GM21390 (cell line): Measurements from ENCODE around the gene MICU2.

Experiments
- ATAC-seq: cut with Tn5 transposase; IDR thresholded peaks from one replicate; pipeline ENCODE4 v1.9.1; 2021; ENCODE audit not compliant: unreplicated experiment

Gene MICU2

DNA sequence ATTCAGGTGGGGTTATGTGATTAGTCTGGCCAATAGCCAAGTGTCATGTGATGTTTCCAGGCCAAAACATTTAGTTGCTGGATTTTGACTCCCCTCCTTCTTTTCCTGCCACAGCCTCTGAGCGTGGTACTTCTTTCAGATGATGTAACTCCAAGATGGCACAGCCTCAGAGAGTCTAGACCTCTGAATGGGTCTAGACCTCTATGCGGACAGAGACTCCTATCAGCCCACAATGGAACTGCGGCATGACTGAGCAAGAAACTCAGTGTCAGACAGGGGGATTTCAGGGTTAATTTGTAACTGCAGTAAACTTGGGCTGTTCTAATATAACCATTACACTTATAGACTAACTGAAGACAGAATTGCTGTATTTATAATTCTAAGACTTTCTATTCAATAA is 102.3 kb downstream of the MICU2 start:
- no peak for ATAC-seq

DNA sequence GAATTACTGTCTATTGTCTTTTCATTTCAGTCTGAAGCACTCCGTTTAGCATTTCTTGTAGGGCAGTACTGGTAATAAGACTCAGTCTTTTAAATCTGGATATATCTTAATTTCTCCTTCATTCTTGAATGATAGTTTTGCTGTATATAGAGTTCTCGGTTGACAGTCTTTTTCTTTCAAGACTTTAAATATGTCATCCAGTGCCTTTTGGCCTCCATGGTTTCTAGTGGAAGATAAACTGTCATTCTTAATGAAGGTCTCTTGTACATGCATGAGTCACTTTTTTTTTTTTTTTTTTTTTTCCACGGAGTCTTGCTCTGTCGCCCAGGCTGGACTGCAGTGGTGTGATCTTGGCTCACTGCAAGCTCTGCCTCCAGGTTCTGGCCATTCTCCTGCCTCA is 117.6 kb downstream of the MICU2 start:
- no peak for ATAC-seq

DNA sequence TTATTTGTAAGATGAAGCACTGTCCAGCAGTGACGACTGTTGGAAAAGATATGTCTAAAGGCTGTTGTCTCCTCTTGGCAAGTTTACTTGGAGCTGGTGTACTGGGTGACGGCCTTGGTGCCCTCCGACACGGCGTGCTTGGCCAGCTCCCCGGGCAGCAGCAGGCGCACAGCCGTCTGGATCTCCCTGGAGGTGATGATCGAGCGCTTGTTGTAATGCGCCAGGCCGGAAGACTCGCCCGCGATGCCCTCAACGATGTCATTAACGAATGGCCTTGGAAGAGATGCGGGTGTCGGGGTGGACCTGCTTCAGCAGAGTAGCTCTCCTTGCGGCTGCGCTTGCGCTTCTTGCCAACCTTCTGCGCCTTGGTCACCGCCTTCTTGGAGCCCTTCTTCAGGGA is 120.2 kb downstream of the MICU2 start:
- ATAC-seq = no peak

DNA sequence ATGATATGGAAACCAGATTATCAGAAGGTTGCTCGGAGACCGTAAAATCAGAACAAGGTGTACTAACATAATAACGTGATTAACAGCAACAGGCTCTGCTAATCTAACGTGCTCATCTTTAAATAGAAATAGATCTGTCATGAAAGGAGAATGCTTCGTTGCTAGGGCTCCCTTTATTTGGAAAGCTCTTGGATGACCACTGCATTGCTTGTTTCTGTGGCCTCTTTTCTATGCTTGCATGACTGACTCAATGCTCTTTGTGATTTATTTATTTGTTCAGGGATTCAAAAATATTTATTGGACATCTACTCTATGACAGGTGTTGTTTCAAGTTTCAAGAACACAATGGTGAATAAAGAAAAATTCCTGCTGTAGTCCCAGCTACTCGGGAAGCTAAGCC is 122.6 kb downstream of the MICU2 start:
- no peak for ATAC-seq

DNA sequence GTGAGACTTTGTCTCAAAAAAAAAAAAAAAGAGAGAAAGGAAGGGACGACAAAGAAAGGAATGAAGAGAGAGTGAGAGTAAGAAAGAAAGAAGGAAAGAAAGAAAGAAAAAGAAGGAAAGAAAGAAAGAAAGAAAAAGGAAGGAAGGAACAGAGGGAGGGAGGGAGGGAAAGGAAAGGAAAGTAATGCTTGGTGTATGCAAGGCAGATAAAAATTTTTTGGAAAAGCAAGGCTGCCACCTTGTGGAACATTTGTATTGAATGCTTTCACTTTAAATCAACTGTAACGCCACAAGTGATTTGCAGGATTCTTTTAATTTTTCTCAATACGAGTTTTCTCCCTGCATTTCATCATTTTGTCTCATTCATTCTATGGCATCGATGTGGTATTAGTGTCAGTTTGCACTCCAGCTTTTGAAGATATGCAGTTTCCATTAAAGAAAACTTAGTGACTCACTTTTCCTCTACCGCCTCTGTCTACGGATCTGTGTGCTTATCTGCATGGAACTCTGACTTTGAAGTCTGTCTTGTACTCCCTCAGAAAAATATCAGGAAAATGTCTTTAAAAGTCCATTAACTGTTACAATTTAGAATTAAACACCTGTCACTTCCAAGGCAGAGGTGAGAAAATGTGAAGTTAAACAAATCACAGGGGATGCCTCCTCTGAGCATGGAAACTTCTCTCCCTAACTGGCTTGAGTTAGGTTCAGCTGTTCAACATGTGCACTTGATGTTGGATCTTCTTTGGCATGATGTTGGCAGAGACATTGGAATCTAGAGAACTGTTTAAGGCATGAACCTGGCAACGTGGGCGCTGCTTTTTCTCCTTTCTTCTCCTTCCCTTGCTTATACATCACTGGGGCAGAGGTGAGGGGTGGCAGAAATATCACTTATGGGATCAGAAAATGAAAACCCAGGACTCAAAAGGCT is 124.8 kb downstream of the MICU2 start:
- no peak for ATAC-seq

DNA sequence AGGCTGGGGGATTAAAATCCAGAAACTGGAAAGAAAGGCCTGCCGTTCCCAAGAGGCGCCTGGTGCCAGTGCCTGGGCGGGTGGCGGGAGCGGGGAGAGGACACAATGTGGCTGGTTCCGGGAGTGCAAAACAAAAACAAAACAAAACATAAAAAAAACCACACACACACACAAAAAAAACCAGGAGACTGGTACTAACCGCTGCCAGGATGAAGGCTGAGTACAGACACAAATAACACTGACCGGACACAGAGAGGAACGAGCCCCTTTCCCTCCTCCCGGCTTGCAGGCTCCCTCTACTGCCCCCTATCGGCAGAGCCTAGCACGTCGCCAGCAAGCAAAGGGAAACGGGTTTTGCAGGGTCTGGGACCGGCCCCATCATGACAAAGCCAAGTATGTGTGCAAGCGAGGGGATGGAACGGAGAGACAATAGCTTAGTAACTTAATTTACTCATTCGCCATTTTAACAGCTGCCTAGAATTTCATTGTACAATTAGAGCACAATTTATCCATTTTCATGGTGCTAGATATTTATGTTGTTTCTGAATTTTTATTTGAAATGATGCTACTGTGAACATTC is 127.0 kb downstream of the MICU2 start:
- ATAC-seq = peak; percentile 86

DNA sequence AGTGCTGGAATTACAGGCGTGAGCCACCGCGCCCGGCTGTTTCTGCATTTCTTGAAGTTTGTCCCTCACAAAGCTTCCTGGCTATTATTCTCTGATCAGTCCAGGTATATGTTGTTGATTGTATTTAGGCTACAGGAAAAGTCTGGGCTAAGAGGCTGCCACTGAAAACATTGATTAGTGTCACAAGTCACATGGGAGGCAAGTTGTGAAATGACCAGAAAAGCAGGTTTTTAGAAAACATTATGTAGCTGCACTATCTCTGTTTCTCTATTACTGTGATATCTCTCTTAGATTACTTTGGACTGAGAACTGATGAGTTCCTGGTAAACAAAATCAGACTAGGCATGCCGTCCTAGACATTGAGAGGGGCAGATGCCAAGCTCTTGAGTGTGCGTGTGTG is 128.9 kb downstream of the MICU2 start:
- no peak for ATAC-seq

DNA sequence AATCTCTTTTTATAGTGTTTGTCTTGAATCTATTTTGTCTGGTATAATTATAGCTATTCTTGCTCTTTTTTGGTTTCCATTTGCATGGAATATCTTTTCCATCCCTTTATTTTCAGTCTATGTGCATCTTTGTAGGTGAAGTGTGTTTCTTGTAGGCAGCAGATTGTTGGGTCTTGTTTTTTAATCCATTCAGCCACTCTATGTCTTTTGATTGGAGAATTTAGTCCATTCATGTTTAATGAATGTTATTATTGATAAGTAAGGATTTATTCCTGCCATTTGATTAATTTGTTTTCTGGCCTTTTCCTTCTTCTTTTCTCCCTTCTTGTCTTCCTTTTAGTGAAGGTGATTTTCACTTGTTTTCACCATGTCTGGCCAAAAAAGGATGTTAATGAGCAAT is 133.2 kb downstream of the MICU2 start:
- no peak for ATAC-seq

DNA sequence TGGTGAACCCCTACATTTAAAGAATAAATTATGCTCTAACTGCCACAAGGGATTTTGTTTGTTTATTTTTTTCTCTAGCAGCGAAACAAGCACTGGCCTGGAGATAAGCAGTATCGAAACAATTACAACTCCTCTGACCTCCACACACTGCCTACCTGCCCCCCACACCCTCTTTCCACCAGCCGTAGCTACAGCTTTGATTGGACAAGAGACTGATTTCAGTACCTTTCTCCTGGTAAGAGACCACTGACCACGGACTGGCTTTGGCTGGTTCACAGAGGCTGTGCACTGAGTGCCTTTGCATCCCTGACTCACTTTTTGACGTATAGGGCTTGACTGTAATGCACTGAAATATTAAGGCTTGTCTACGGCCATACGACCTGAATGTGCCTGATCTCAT is 137.4 kb downstream of the MICU2 start:
- no peak for ATAC-seq

DNA sequence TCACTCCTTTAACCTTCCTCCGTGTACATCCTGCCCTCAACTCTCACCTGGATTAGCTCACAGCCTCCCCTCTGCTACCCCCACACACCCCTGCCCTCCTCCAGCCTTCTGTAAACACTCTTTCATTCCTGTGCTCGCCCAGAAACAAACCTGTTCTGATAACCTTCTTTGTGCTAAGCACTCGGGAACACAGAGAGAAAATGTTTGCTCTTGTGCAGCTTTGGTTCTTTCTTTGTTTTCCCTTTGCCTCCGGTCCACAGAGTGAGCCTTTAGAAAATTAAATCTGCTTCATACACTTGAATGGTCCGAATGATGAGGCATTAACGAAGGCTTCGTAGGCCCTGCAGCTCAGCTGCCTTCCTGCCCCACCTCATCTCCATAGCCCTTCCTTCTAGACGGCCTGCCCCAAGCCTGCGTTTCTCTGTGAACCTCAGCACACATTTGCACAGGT is 138.2 kb downstream of the MICU2 start:
- ATAC-seq = no peak

DNA sequence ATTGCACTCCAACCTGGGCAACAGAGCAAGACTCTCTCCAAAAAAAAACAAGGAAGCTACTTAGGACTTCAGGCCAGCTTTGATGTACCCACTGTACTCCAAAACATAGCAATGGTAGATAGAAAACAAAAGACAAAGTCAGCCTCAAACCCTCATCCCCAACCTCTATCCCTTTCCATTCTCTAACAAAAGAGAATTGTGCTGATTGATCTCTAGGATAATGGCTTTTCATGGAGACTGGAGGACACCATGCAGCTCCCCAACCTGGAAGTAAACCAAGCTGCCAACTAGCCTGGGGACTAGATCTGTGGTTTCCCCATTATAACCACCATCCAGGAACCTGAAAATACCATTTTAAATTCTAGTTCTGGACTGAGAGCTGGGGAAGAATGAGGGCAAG is 140.5 kb downstream of the MICU2 start:
- ATAC-seq = no peak

DNA sequence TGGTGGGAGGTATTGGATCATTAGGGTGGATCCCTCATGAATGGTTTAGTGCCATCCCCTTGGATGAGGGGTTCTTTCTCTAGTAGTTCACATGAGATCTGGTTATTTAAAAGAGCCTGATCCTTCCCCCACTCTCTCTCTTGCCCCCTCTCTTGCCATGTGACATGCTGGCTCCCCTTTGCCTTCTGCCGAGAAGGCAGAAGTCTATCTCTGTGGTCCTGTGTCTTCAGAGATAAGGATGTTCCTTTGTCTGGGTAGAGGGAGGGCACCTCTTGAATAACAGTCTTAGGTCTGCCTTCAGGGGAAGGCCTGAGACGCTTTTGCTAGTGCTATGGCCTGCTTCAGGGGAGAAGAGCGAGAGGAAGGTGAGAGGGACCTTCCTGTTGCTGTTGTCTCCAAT is 142.8 kb downstream of the MICU2 start:
- no peak for ATAC-seq

DNA sequence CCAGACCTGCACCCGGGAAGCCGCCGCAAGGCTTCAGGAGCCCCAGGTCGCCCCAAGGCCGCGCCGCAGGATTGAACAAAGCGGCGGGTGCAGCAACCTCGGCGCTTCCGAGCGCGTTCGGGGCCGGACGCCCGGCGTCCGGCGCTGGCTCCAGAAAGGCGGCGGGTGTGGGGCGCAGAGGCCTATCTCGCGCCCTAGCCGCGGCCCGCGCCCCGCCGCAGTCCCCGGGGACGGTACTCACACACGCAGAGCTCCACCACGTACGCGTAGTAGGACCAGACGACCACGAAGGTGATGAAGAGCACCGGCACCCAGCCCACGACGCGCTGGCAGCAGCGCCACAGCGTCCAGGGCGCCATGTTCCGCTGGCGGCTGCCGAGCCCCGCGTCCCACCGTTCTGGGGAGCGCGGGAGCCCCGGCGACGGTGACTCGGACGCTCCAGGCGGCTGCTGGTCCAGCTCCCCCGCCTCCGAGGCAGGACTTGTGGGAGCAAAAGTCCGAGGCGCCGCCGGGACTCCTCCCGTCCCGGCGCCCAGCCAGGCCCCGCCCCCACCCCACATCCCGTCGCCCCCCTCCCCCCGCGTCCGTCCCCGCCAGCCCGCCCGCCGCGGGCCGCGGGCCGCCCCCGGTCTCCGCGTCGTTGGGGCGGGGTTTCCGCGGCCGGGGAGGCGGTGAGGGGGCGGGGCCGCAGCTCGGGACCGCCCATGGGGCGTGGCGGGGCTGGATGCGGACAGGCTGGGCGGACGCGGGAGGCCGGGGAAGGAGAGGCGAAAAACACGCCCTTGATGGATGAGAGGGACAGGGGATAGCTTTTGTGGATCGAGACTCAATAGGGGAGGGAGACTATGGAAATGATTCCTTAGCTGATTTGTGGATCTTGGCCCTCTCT is 144.9 kb downstream of the MICU2 start, which contains the start of gene ZDHHC20:
TSS of gene ZDHHC20 (minus strand) at position 491 of the 889 bp plus-strand sequence. CDS start at position 359, 132 bp downstream.
- ATAC-seq = peak; percentile 84

DNA sequence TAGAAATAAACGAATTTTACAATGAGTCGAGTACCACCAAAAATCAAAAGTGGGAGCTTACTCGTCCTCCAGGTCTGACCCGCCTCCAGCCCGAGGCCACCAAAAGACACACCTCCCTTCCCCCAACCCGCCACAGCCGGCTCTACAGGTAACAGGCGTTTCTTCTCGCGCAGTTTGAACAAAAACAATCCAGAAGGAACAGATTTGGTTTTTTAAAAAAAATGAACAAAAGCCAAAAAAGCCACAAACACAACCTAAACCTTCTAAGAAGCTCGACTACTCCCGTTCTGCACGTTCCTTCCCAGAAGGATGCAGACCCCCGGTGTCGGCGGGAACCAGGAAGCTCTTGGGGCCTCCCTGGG is 145.5 kb downstream of the MICU2 start:
- ATAC-seq = peak; percentile 38

DNA sequence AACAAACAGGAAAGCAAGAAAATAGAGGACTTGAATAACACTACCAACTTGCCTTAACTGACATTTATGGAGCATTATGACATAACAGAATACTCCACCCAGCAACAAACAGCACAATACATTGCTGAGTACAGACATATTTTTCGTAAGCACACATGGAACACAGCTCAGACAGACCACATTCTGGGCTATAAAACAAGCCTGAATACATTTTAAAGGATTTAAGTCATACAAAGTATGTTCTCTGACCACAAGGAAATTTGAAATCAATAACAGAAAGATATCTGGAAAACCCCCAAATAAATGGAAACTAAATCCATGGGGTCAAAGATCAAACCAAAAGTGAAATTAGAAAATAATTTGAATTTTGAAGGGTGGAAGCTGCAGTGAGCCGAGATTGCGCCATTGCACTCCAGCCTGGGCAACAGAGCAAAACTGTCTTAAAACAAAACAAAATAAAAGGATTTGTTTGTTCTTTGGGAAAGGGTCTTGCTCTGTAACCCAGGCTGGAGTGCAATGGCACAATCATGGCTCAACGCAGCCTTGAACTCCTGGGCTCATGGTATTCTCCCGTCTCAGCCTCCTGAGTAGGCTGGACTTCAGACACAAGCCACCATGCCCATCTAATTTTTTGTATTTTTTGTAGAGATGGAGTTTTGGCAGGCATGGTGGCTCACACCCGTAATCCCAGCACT is 150.4 kb downstream of the MICU2 start:
- ATAC-seq = no peak

DNA sequence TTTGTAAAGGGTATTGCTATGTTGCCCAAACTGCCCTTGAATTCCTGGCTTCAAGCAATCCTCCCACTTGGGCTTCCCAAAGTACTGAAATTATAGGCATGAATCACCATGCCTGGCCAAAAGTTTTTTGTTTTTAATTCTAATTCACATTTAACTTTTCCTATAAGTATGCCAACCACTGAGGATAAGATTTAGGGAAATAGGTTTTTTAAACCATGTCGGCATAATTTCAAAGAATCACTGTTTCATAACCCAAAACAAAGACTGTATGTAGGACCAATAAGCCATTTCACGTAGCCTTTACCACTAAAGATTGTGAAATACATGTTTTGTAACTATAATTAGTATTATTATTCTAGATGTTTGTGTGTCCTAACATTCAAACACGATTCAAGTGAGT is 153.0 kb downstream of the MICU2 start:
- no peak for ATAC-seq

DNA sequence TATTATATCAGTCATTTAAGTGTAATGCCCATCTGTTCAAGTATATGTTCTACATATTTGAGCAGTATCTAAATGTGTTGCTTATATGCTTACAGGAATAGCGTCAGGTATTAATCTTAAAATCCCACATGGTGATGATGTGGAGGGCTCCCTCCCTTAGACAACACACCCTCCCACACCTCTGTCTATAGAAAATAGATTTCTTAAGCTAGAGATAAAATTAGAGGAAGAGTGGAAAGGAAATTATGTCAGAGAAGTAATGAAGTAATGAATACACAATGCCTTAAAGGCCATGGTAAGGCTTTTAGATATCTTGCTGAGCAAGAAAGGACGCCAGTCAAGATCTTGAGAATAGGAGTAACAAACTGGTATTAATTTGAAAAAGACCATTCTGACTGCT is 157.3 kb downstream of the MICU2 start:
- no peak for ATAC-seq

DNA sequence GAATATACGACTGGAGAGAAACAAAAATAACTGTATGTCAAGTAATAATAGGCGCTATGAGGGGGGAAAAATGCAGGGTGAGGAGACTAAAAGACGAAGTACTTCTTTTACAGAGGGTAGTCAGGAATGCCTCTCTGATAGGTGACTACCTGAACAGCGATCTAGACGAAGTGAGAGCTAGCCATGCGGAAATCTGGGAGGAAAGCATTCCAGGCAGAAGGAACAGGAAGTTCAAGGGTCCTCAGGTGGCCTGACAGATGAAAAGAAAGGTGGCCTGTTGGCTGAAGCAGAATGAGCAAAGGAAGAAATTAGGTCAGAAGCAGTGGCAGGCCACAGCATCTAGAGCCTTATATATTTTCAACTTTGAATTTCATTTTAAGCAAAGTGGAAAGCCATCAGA is 158.2 kb downstream of the MICU2 start:
- no peak for ATAC-seq

DNA sequence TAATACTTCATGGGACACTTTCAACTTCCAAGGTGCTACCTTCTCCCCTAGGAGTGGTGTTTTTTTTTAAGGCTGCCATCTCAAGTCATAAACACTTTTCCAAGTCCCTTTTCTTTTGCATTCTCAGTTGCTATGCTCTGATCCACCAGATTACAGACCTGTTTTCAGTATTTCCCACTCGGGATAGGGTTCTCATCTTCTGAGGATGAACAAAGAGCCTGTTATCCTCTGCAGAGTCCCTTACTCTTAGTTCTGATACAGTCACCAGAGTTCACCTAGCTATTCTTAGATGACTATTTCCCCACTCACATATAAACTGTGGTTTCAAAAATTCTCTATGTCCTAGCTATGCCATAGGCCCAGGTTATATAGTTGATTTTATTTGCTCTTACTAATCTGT is 160.8 kb downstream of the MICU2 start:
- ATAC-seq = no peak
